A549 (cell line): ENCODE results near the gene RPL4.

Experiments used
- CHD2 ChIP-seq: fragments of 150-350 bp; IDR thresholded peaks from 2 replicates; pipeline ENCODE4 v1.6.1; 2014; ENCODE audit warnings: low read length; ENCODE audit not compliant: partially characterized antibody
- CHD4 ChIP-seq: fragments of 200-600 bp; sonication (generic); IDR thresholded peaks from 2 replicates; pipeline ENCODE4 v1.6.1; 2016; ENCODE audit warnings: antibody characterized with exemption, mild to moderate bottlenecking, borderline replicate concordance
- CTCF ChIP-seq: fragments of >200 bp; sonication (Bioruptor Twin); formaldehyde crosslinking; IDR thresholded peaks from 3 replicates; pipeline ENCODE4 v1.5.1; 2016
- PBX3 ChIP-seq: IDR thresholded peaks from 2 replicates; pipeline ENCODE4 v1.6.1; 2012
- POLR2A ChIP-seq: IDR thresholded peaks from 2 replicates; pipeline ENCODE4 v1.6.1; 2012; ENCODE audit warnings: mild to moderate bottlenecking, low read length
- RARB ChIP-seq: fragments of 250-450 bp; sonication (Bioruptor Pico); IDR thresholded peaks from 2 replicates; pipeline ENCODE4 v1.8.0; 2021; ENCODE audit warnings: mild to moderate bottlenecking, moderate library complexity
- RNF2 ChIP-seq: fragments of 200-600 bp; sonication (generic); IDR thresholded peaks from 2 replicates; pipeline ENCODE4 v1.6.1; 2016; ENCODE audit warnings: low read depth, mild to moderate bottlenecking, antibody characterized with exemption, moderate library complexity, borderline replicate concordance
- SMC3 ChIP-seq: fragments of >200 bp; sonication (Bioruptor Twin); formaldehyde crosslinking; IDR thresholded peaks from 3 replicates; pipeline ENCODE4 v1.6.1; 2018; ENCODE audit warnings: inconsistent platforms
- USF2 ChIP-seq: fragments of 450-650 bp; IDR thresholded peaks from 2 replicates; pipeline ENCODE4 v1.6.1; 2014; ENCODE audit warnings: antibody characterized with exemption

GRCh38 chr15:66474963-66475362, 29.7 kb downstream of the RPL4 start:
- TF ChIP-seq SMC3 (no peak), USF2 (no peak), RARB (CRISPR knock-in tag) (no peak), CTCF (no peak), PBX3 (no peak), POLR2A (no peak), CHD2 (no peak), RNF2 (no peak), CHD4 (no peak)
